ENCODE data around the gene DNASE2. TPM values are rescaled to one million over a fixed set of nuclear protein-coding genes. Genes with fewer than 3 reads are reported as not detected.

DNASE2 gene
- total RNA-seq, 1 experiment from 2014 or later: 23.8 TPM

- Histone ChIP-seq H4K91ac (ENCODE audit: insufficient read length, low read depth, low read length) (no peak overlapping the region), H3K56ac (ENCODE audit: insufficient read length, low read depth, low read length) (no peak overlapping the region), H2BK120ac (ENCODE audit: low read depth, low read length, poor library complexity, severe bottlenecking) (no peak overlapping the region), H4K5ac (ENCODE audit: insufficient read length, low read depth, low read length) (no peak overlapping the region), H3K79me1 (ENCODE audit: insufficient read depth, low read depth, low read length, poor library complexity, severe bottlenecking) (no peaks in the 10 kb centered on the region), H3K4ac (ENCODE audit: low read depth, low read length) (no peak overlapping the region), H3K4me2 (ENCODE audit: insufficient read depth, insufficient read length, low read length) (no peak overlapping the region), H2BK5ac (ENCODE audit: insufficient read length, low read length) (no peak overlapping the region), H4K8ac (replicated peaks; ENCODE audit: insufficient read length, low read depth, low read length) (no peak overlapping the region), H3K27ac (ENCODE audit: insufficient read length, low read depth, low read length) (no peak overlapping the region), H3K23me2 (ENCODE audit: insufficient read length, low read depth, low read length, poor library complexity, severe bottlenecking) (no peaks in the 10 kb centered on the region), H2AFZ (ENCODE audit: low read length) (no peak overlapping the region), H3K27me3 (ENCODE audit: insufficient read depth, low read length) (no peaks in the 10 kb centered on the region), H3K9ac (ENCODE audit: extremely low read depth, insufficient read length, low read length) (no peak overlapping the region), H2BK15ac (ENCODE audit: low read depth, low read length) (no peak overlapping the region), H4K20me1 (ENCODE audit: control insufficient read depth, insufficient read depth, insufficient read length) (no peaks in the 10 kb centered on the region), H3K79me2 (ENCODE audit: insufficient read depth, low read length) (no peaks in the 10 kb centered on the region), H3K9me3 (ENCODE audit: control insufficient read depth, low read depth, low read length) (no peaks in the 10 kb centered on the region), H2AK5ac (ENCODE audit: insufficient read length, low read length) (no peak overlapping the region), H3K4me1 (ENCODE audit: insufficient read depth, low read length) (peaks cover 4% of the 10 kb centered on the region; the same call in 1 of the 2 replicates), H3T11ph (ENCODE audit: low read length) (no peak overlapping the region), H2BK20ac (ENCODE audit: low read depth, low read length, poor library complexity, severe bottlenecking) (no peak overlapping the region), H2BK12ac (ENCODE audit: insufficient read length, low read depth, low read length) (no peak overlapping the region), H3K23ac (ENCODE audit: insufficient read length, low read depth, low read length) (no peak overlapping the region), H3K14ac (ENCODE audit: insufficient read depth, low read length) (no peak overlapping the region), H3K18ac (ENCODE audit: insufficient read length, low read depth, low read length) (no peak overlapping the region)
- peak overlapping the region in 1 of 2 experiments; percentile 69; a peak in 2 of 5 replicates for H3K4me3 Mint-ChIP-seq
- peaks cover 9% of the 10 kb centered on the region for H3K27me3 Mint-ChIP-seq (ENCODE audit: low read depth)
- no CpG with 5 or more reads among the region's 4 CpGs for WGBS (ENCODE audit: extremely low coverage, insufficient read length, low lambda C conversion rate)
- TF ChIP-seq CTCF (conservative IDR thresholded peaks at IDR 0.05): no peak
- no peak for DNase-seq
- peaks cover 20 to 25% of the 10 kb centered on the region in 2 experiments for H3K4me1 Mint-ChIP-seq
- H3K27ac Mint-ChIP-seq: peak overlapping the region in 2 of 3 experiments; percentile 96 to 99; a peak in 6 of 7 replicates
- no peaks in the 10 kb centered on the region for H3K9me3 Mint-ChIP-seq
- no peaks in the 10 kb centered on the region for H3K36me3 Mint-ChIP-seq (ENCODE audit: insufficient read depth in 1 of 3, low read depth in 3 of 3)
Observed at GRCh38 chr19:12912571-12912970, 31.3 kb upstream of the DNASE2 start.

All from H9 (cell line).